GM18868 (cell line): ENCODE results near the gene PTPN7.
A peak's percentile ranks its signal among the peaks of the same experiment; 100 is the strongest.
"Not testable (repeated sequence)": the region's sequence is repeated elsewhere in the genome, so short reads cannot be mapped to it uniquely, and the experiment has no call there.

Experiments used
- ATAC-seq: cut with Tn5 transposase; IDR thresholded peaks from one replicate; pipeline ENCODE4 v1.9.1; 2021; ENCODE audit warnings: mild to moderate bottlenecking, moderate library complexity; ENCODE audit not compliant: unreplicated experiment

The PTPN7 gene

GRCh38 chr1:202160377-202160940, at the start of gene PTPN7:
TSS of gene PTPN7 (minus strand) at chr1:202160602. CDS start at chr1:202159402, 1,200 bp downstream.
- ATAC-seq = peak; percentile 57

DNA sequence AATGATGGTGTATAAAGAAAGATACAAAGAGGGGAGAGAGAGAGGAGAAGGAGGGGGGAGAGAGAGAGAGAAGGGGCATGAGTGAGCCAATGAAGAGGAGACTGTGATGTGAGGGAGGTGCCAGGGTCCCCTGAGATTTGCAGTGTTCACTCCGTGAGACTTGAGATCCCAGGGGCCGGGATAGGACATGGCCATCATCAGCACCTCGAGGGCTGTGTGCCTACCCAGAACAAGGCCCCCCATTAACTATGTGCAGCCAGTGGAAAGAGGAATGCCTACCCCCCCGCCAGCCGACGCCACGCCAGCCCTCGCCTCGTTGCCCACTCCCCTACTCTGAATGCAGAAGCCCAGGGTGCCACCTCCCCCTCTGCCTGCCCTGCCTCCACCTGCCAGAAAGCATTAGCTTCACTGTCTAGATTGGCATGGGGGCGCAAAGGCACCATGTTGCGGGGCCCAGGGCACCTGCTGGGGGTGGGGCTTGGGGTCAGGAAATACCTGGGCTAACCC, 48.0 kb upstream of the PTPN7 start:
- no peak for ATAC-seq

DNA sequence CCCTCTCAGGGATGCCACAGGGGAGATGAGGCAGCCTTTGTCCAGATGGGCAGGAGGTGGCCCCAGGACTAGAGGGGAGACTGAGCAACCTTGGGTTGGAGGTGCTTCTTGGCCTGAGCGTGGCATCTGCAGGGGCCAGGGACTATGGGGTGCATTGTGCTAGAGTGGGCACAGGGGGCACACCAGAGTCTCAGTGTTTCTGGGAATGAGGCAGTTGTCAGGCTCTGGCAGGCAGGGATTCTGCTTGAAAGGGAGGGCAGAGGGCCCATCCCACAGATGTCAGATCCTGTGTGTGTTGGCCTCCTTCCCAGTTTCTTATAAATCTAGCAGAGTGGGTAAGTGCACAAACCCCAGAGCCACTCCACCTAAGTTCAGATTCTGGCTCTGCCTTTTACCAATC, 46.9 kb upstream of the PTPN7 start:
- no peak for ATAC-seq

GRCh38 chr1:202205523-202206190, 45.3 kb upstream of the PTPN7 start:
- ATAC-seq = no peak

GRCh38 chr1:202204065-202204464, 43.7 kb upstream of the PTPN7 start:
- no peak for ATAC-seq

DNA sequence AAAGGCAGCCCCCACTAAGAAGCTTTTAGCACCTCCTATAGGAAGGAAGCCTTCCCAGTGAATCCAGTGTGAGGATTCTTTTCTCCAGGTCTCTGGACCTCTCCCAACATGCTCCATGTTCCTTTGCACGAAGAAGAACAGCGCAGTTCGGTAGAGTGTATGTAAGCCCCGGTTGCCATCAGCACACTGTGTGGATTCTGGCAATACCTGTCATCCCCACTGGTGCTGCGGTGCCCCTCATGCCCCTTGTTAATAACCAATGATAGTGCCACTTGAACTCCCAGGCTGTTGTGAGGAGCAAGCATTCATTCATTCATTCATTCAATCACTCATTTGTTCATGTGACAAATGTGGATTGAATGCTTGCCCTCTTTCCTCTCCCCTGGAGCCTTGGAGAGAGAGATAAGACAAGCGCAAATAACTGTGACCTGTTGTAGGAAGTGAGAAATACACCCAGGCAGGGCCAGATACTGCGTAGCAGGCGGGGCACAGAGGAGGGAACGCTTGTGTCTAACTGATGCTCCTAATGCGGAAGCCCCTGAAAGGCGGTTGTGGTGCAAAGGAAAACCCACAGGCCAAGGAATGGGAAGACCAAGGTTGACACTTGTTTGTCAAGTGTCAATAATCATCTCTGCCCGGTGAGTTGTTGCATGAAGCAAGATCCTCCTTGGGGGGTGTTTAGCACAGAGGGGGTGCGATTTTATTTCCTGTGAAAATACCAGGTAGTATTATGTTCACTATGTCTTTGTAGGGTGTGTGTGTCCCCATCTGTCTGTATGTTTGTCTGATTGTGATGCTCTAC, 43.0 kb upstream of the PTPN7 start:
- ATAC-seq = no peak

DNA sequence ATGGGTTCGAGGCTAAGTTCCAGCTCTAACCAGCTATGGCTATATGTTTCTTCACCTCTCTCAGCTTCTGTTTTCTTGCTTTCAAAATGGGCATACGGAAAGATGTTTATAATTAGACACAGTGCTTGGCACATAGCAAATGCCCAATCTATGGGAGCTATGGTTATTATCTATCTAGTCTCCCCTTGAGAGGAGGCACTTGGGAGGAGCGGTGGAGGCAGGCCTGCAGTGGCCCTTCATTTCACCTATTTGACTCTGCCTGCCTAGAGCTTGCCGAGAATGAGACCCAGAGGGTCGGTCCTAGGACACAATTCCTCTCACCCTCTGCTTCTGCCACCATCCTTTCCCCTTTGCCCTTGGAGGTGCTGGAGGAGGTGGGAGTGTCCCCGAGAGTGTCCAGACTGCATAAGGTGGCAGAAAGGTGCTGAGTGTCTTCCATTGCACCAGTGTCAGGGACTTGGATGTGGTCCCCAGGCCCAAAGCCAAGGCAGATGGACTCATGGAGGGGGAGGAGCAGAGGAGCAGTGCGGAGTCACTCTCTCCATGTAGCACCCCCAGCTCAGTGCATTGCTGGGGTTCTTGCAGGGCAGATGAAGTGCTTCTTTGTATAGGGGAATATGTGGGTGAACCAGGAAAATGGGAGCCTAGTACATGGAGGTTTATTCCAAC, 42.2 kb upstream of the PTPN7 start:
- no peak for ATAC-seq

DNA sequence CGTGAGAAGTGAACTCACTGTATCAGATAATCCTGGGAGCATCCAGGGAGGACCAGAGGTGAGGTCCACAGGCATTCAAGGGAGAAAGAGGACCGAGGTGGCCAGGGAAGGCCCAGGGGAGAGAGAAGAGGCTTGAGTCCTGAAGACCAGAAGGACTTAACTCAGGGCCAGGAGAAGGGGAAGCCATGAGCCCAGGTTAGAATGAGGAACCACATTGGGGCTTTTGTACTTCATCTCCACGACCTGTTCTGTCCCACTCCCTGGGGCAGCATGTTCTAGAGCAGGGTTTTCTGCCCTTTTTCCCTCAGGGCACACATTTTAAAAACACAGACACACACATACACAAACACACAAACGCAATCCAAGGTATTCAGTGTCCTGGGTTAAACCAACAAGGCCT, 41.6 kb upstream of the PTPN7 start:
- no peak for ATAC-seq

GRCh38 chr1:202201266-202201665, 40.9 kb upstream of the PTPN7 start:
- ATAC-seq = no peak

GRCh38 chr1:202200669-202201068, 40.3 kb upstream of the PTPN7 start:
- ATAC-seq = no peak

- no peak for ATAC-seq
These were observed 39.7 kb upstream of the PTPN7 start for GRCh38 chr1:202200112-202200548.

- no peak for ATAC-seq
These were observed 38.9 kb upstream of the PTPN7 start for GRCh38 chr1:202199040-202199889.

DNA sequence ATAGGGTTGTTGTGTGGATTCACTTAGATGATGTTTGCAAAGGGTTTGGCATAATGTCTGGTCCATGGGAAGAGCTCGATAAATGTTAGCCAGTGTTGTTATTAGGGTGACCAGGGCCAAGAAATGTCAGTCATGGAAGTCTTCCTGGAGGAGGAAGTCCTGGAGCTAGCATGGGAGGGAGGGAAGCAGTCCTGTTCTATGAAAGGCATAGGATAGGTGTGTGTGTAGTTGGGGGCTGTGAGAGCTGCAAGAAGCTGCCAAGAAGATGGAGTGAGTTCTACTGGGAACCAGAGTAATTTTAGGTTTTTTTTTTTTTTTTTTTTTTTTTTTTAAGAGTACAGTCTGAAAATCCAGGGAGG, 37.9 kb upstream of the PTPN7 start:
- no peak for ATAC-seq

GRCh38 chr1:202197653-202198365, 37.4 kb upstream of the PTPN7 start:
- ATAC-seq = no peak

- no peak for ATAC-seq
These were observed 33.9 kb upstream of the PTPN7 start for GRCh38 chr1:202194328-202194648.

DNA sequence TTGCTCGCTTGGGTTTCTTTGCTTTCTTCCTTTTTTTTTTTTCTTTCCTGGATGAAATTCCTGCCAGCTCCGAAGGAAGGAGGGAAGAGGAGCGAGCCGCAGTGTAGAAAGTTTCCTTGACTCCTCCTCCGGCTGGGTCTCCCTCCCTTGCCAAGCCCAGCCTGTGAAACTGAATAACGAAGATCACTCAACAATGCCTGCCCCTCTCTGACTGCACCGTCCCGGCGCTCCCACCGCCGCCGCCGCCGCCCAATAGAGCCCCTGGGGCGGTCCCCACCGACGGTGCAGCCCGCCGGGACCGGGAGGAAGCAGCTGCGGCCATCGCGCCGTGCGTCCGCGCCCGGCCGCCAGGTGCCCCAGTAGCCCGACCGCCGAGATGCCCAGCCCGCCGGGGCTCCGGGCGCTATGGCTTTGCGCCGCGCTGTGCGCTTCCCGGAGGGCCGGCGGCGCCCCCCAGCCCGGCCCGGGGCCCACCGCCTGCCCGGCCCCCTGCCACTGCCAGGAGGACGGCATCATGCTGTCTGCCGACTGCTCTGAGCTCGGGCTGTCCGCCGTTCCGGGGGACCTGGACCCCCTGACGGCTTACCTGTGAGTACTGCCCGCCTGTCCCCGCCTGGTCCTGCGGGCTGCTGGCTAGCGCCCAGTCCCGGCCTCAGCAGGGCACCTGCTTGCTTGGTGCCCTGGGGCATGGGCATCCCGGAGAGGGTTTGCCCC, 33.4 kb upstream of the PTPN7 start, which contains the start of gene LGR6:
Gene LGR6 (plus strand): TSS at position 186 of the 714 bp plus-strand sequence. CDS start 191 bp downstream, at position 377.
- ATAC-seq = no peak

DNA sequence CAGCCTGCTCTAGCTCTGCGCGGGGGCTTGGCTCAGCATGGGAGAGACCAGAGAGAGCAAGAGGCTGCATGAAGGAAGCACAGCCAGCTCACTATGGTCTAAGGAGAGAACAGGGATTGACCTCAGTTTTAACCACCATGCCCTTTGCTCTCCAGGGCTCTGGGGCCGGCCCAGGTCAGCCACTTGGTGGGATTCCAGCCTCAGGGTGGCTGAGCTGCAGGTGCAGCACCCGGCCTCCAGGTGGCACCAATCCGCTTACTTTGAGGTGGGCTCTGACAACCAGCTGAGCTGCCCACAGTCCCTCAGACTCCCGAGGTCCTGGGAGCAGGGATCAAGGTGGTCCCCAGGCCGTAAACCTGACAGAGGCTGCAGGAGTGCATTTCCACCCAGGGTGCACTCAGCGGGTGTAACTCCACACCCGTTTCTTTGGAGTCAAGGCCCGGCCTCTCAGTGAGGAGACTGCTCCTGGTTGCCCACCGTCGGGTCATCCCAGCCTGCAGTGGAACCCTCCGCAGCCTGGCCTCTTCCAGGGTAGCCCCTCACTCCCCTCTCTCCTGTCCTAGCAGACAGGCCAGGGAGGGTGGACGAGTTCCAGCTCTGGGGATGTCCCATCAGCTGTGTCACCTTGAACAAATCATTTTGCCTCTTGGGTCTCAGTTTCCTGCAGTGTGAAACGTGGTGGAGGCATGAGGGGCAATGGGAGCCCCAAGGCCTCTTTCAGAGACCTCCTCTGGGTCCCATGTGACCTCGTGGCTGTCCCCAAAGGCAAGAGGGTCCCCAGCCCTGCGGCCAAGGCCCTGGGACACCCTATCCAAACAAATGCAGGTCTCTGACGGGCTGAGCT, 32.6 kb upstream of the PTPN7 start:
- ATAC-seq = no peak

GRCh38 chr1:202191391-202191790, 31.0 kb upstream of the PTPN7 start:
- not testable (repeated sequence) for ATAC-seq
